HFFc6 (cell line): Measurements from ENCODE around the gene CBS. TPM values are rescaled to one million over a fixed set of nuclear protein-coding genes. Genes with fewer than 3 reads are reported as not detected.

Experiments used
- DNase-seq: peaks from one replicate; pipeline ENCODE4 v3.0.0-alpha.2; 2018
- H3K27ac Mint-ChIP-seq: 2 replicates; pipeline ENCODE4 v1.8.0; 2020; ENCODE audit warnings: mild to moderate bottlenecking, mixed read lengths
- H3K27me3 Mint-ChIP-seq: 2 replicates; pipeline ENCODE4 v1.8.0; 2021; ENCODE audit warnings: mild to moderate bottlenecking, moderate library complexity, mixed read lengths; ENCODE audit not compliant: insufficient read depth
- H3K36me3 Mint-ChIP-seq: 2 replicates; pipeline ENCODE4 v1.8.0; 2021; ENCODE audit warnings: low read depth, mixed read lengths
- H3K4me1 Mint-ChIP-seq: 2 replicates; pipeline ENCODE4 v1.8.0; 2020; ENCODE audit warnings: low read depth, mixed read lengths
- H3K4me3 Mint-ChIP-seq: 2 replicates; pipeline ENCODE4 v1.8.0; 2020; ENCODE audit warnings: mild to moderate bottlenecking, moderate library complexity, mixed read lengths
- H3K9me3 Mint-ChIP-seq: 2 replicates; pipeline ENCODE4 v1.8.0; 2020; ENCODE audit warnings: mild to moderate bottlenecking, mixed read lengths
- CTCF ChIP-seq: fragments of 200-600 bp; sonication (generic); IDR thresholded peaks from 2 replicates; pipeline ENCODE4 v1.5.0; 2021; ENCODE audit warnings: antibody characterized with exemption, mild to moderate bottlenecking
- total RNA-seq, 6 experiments: library from RNA; stranded (reverse); fragmentation: NEBNext Ultra II Directional; extraction: Animal tissue kit (Norgen Biotek cat#: 25700); gene quantifications; 2 replicates in 1 of 6; 3 replicates in 5 of 6; pipeline ENCODE4 v1.2.3, GENCODE V29; 2021

Gene CBS
- total RNA-seq, 6 experiments from 2014 or later: 39.8 to 57.0 (median 44.5) TPM

GRCh38 chr21:43020177-43020576, 55.5 kb downstream of the CBS start:
- Mint-ChIP-seq H3K27ac (no peak overlapping the region), H3K36me3 (peaks cover 17% of the 10 kb centered on the region), H3K9me3 (no peaks in the 10 kb centered on the region), H3K4me3 (no peak overlapping the region), H3K27me3 (no peaks in the 10 kb centered on the region), H3K4me1 (peaks cover 6% of the 10 kb centered on the region)
- DNase-seq: no peak
- TF ChIP-seq CTCF: no peak

- H3K27me3 Mint-ChIP-seq: no peaks in the 10 kb centered on the region
- no peak overlapping the region for H3K4me3 Mint-ChIP-seq
- H3K4me1 Mint-ChIP-seq: no peaks in the 10 kb centered on the region
- no peak for TF ChIP-seq CTCF
- H3K27ac Mint-ChIP-seq: no peak overlapping the region
- no peaks in the 10 kb centered on the region for H3K9me3 Mint-ChIP-seq
- peaks cover 14% of the 10 kb centered on the region for H3K36me3 Mint-ChIP-seq
- DNase-seq: no peak
Measured at GRCh38 chr21:43018519-43018918, 57.1 kb downstream of the CBS start.

- peaks cover 23% of the 10 kb centered on the region for H3K36me3 Mint-ChIP-seq
- no peaks in the 10 kb centered on the region for H3K9me3 Mint-ChIP-seq
- H3K27me3 Mint-ChIP-seq: no peaks in the 10 kb centered on the region
- no peak overlapping the region for H3K4me3 Mint-ChIP-seq
- DNase-seq: no peak
- no peak overlapping the region for H3K27ac Mint-ChIP-seq
- TF ChIP-seq CTCF: no peak
- H3K4me1 Mint-ChIP-seq: 0 out of 2 replicates have a peak, but pooled peaks cover 4% of the 10 kb centered on the region
Measured at GRCh38 chr21:43016728-43017127, 58.9 kb downstream of the CBS start.

- H3K4me1 Mint-ChIP-seq: 0 out of 2 replicates have a peak, but pooled peaks cover 4% of the 10 kb centered on the region
- no peak overlapping the region for H3K27ac Mint-ChIP-seq
- H3K4me3 Mint-ChIP-seq: no peak overlapping the region
- DNase-seq: no peak
- H3K36me3 Mint-ChIP-seq: peaks cover 18% of the 10 kb centered on the region
- no peaks in the 10 kb centered on the region; the same call in 1 of the 2 replicates for H3K27me3 Mint-ChIP-seq
- H3K9me3 Mint-ChIP-seq: no peaks in the 10 kb centered on the region
- TF ChIP-seq CTCF: no peak
Measured at GRCh38 chr21:43015906-43016540, 59.6 kb downstream of the CBS start.

GRCh38 chr21:43012596-43012995, 63.0 kb downstream of the CBS start:
- Mint-ChIP-seq H3K9me3 (no peaks in the 10 kb centered on the region), H3K4me1 (0 out of 2 replicates have a peak, but pooled peaks cover 4% of the 10 kb centered on the region), H3K27me3 (no peaks in the 10 kb centered on the region; the same call in 1 of the 2 replicates), H3K36me3 (peaks cover 32% of the 10 kb centered on the region), H3K4me3 (no peak overlapping the region), H3K27ac (no peak overlapping the region)
- no peak for TF ChIP-seq CTCF
- DNase-seq: no peak
